Measurements from ENCODE around the gene ZNF580. TPM values are rescaled to one million over a fixed set of nuclear protein-coding genes. Genes with fewer than 3 reads are reported as not detected.
A peak's percentile ranks its signal among the peaks of the same experiment; 100 is the strongest.

Gene ZNF580
- total and polyA plus RNA-seq, 12 donors, result 8.0 to 101 (median 46.0) TPM

GRCh38 chr19:55650126-55650557 lies 9.3 kb downstream of the ZNF580 start:
- H3K4me3 ChIP-seq, result no peak overlapping the region
- intact Hi-C loops (cut with DNase I), result no loop called here
- H3K27me3 ChIP-seq, result no peaks in the 10 kb centered on the region
- peaks cover 17 to 21% of the 10 kb centered on the region in 2 donors for H3K4me1 ChIP-seq (replicated peaks in 1 of 2)
- no peak for DNase-seq
- WGBS, 4 donors, result 88 to 95% (median 91%) methylated on average over 4 of the region's 4 CpGs
- peaks cover 0 to 15% of the 10 kb centered on the region in 2 donors for H3K36me3 ChIP-seq (replicated peaks in 1 of 2)
- no peaks in the 10 kb centered on the region for H3K9me3 ChIP-seq (replicated peaks in 1 of 3)
- TF ChIP-seq CTCF (IDR thresholded peaks at IDR 0.05), result no peak
- TF ChIP-seq POLR2A (IDR thresholded peaks at IDR 0.05), result no peak
- no peak overlapping the region for H3K27ac ChIP-seq

GRCh38 chr19:55650602-55651230 lies 9.9 kb downstream of the ZNF580 start:
- Histone ChIP-seq H3K4me1 (replicated peaks in 1 of 2) (peaks cover 19 to 24% of the 10 kb centered on the region in 2 donors), H3K27ac (no peak overlapping the region), H3K36me3 (replicated peaks in 1 of 2) (peaks cover 0 to 9% of the 10 kb centered on the region in 2 donors), H3K9me3 (replicated peaks in 1 of 3) (no peaks in the 10 kb centered on the region), H3K27me3 (no peaks in the 10 kb centered on the region), H3K4me3 (no peak overlapping the region)
- intact Hi-C loops (cut with DNase I), result no loop called here
- DNase-seq, result peak in 1 of 7 donors; percentile 27
- WGBS, 4 donors, result 87 to 96% (median 93%) methylated on average over 12 to 17 of the region's 17 CpGs
- TF ChIP-seq CTCF (IDR thresholded peaks at IDR 0.05), result no peak
- no peak for TF ChIP-seq POLR2A (IDR thresholded peaks at IDR 0.05)

GRCh38 chr19:55651236-55651635 lies 10.4 kb downstream of the ZNF580 start:
- H3K4me3 ChIP-seq, result no peak overlapping the region
- intact Hi-C loops (cut with DNase I), result no loop called here
- 84 to 90% (median 87%) methylated on average over 16 to 18 of the region's 18 CpGs for WGBS, 4 donors

More at GRCh38 chr19:55651236-55651635, 10.4 kb downstream of the ZNF580 start:
- H3K36me3 ChIP-seq (replicated peaks in 1 of 2), result peaks cover 0 to 8% of the 10 kb centered on the region in 2 donors
- TF ChIP-seq CTCF (IDR thresholded peaks at IDR 0.05), result no peak
- TF ChIP-seq POLR2A (IDR thresholded peaks at IDR 0.05), result no peak
- H3K9me3 ChIP-seq (replicated peaks in 1 of 3), result no peaks in the 10 kb centered on the region
- no peak for DNase-seq
- peaks cover 24 to 29% of the 10 kb centered on the region in 2 donors for H3K4me1 ChIP-seq (replicated peaks in 1 of 2)
- no peak overlapping the region for H3K27ac ChIP-seq
- no peaks in the 10 kb centered on the region for H3K27me3 ChIP-seq
